Loucy (cell line): ENCODE data around the gene POP5.
"Not testable (repeated sequence)": the region's sequence is repeated elsewhere in the genome, so short reads cannot be mapped to it uniquely, and the experiment has no call there.

Source experiments
- H2AFZ ChIP-seq: fragments of 200-600 bp; sonication (generic); 2 replicates; pipeline ENCODE4 v1.6.0; 2016; ENCODE audit warnings: antibody characterized with exemption, mild to moderate bottlenecking, low read length, moderate library complexity
- H3F3A ChIP-seq: fragments of 200-600 bp; 2 replicates; pipeline ENCODE4 v1.6.0; 2016; ENCODE audit warnings: antibody characterized with exemption, low read depth, mild to moderate bottlenecking
- H3K27me3 ChIP-seq: fragments of 200-600 bp; sonication (generic); 2 replicates; pipeline ENCODE4 v1.6.1; 2014; ENCODE audit warnings: low read length, mild to moderate bottlenecking; ENCODE audit not compliant: insufficient read depth, poor library complexity, severe bottlenecking
- H3K36me3 ChIP-seq: fragments of 200-600 bp; sonication (generic); 2 replicates; pipeline ENCODE4 v1.6.1; 2016; ENCODE audit warnings: low read length; ENCODE audit not compliant: insufficient read depth
- H3K4me1 ChIP-seq: fragments of 200-600 bp; sonication (generic); 2 replicates; pipeline ENCODE4 v1.5.1; 2014; ENCODE audit warnings: low read length, mild to moderate bottlenecking; ENCODE audit not compliant: insufficient read depth, poor library complexity, severe bottlenecking
- H3K4me2 ChIP-seq: fragments of 200-600 bp; sonication (generic); 2 replicates; pipeline ENCODE4 v1.6.0; 2014; ENCODE audit warnings: antibody characterized with exemption, low read length, low read depth, mild to moderate bottlenecking; ENCODE audit not compliant: poor library complexity, severe bottlenecking
- H3K4me3 ChIP-seq: fragments of 200-600 bp; sonication (generic); 2 replicates; pipeline ENCODE4 v1.5.1; 2014; ENCODE audit warnings: low read length, mild to moderate bottlenecking, mixed read lengths; ENCODE audit not compliant: poor library complexity, severe bottlenecking
- H3K79me2 ChIP-seq: fragments of 200-600 bp; sonication (generic); 2 replicates; pipeline ENCODE4 v1.6.1; 2014; ENCODE audit warnings: low read length; ENCODE audit not compliant: insufficient read depth
- H3K9ac ChIP-seq: fragments of 200-600 bp; sonication (generic); 2 replicates; pipeline ENCODE4 v1.6.0; 2014; ENCODE audit warnings: mild to moderate bottlenecking, low read depth, low read length, moderate library complexity; ENCODE audit not compliant: poor library complexity, severe bottlenecking
- H3K9me2 ChIP-seq: fragments of 200-600 bp; sonication (generic); replicated peaks from 2 replicates; pipeline ENCODE4 v1.6.1; 2016; ENCODE audit warnings: low read depth, low read length, mixed read lengths
- H3K9me3 ChIP-seq: fragments of 200-600 bp; sonication (generic); 2 replicates; pipeline ENCODE4 v1.6.1; 2014; ENCODE audit warnings: mild to moderate bottlenecking, antibody characterized with exemption, low read length, low read depth; ENCODE audit not compliant: insufficient read depth
- H4K20me1 ChIP-seq: fragments of 200-600 bp; sonication (generic); 2 replicates; pipeline ENCODE4 v1.6.0; 2014; ENCODE audit warnings: antibody characterized with exemption, low read length, mild to moderate bottlenecking; ENCODE audit not compliant: insufficient read depth, poor library complexity, severe bottlenecking
- CTCF ChIP-seq: fragments of 200-600 bp; sonication (generic); conservative IDR thresholded peaks from 2 replicates; pipeline ENCODE4 v1.5.1; 2014; ENCODE audit warnings: mild to moderate bottlenecking, antibody characterized with exemption, low read length
- EZH2phosphoT487 ChIP-seq: fragments of 200-600 bp; IDR thresholded peaks from 2 replicates; pipeline ENCODE4 v1.6.1; 2018; ENCODE audit warnings: antibody characterized with exemption, mild to moderate bottlenecking, moderate library complexity, borderline replicate concordance

POP5 gene

GRCh38 chr12:120614848-120615247 is 33.6 kb upstream of the POP5 start:
- Histone ChIP-seq H3K4me2 (no peak overlapping the region), H2AFZ (no peak overlapping the region), H3K36me3 (no peaks in the 10 kb centered on the region), H3K4me1 (no peaks in the 10 kb centered on the region), H3F3A (no peaks in the 10 kb centered on the region), H3K79me2 (no peaks in the 10 kb centered on the region), H3K9ac (no peak overlapping the region), H4K20me1 (no peaks in the 10 kb centered on the region), H3K4me3 (no peak overlapping the region), H3K9me3 (no peaks in the 10 kb centered on the region), H3K27me3 (no peaks in the 10 kb centered on the region), H3K9me2 (no peaks in the 10 kb centered on the region)
- TF ChIP-seq EZH2phosphoT487 = no peak
- no peak for TF ChIP-seq CTCF

- not testable (repeated sequence) for H3K4me3 ChIP-seq, H3K27me3 ChIP-seq, H3K79me2 ChIP-seq, H4K20me1 ChIP-seq, H3F3A ChIP-seq, H3K9me3 ChIP-seq, H2AFZ ChIP-seq, H3K4me2 ChIP-seq, H3K36me3 ChIP-seq, H3K9me2 ChIP-seq, H3K4me1 ChIP-seq, H3K9ac ChIP-seq
Observed at GRCh38 chr12:120611534-120611933, 30.3 kb upstream of the POP5 start.

- Histone ChIP-seq H3K9ac (no peak overlapping the region), H3F3A (no peaks in the 10 kb centered on the region), H3K79me2 (no peaks in the 10 kb centered on the region), H3K36me3 (no peaks in the 10 kb centered on the region), H3K9me2 (no peaks in the 10 kb centered on the region), H3K4me2 (no peak overlapping the region), H3K4me3 (no peak overlapping the region), H2AFZ (no peak overlapping the region), H3K9me3 (no peaks in the 10 kb centered on the region), H4K20me1 (no peaks in the 10 kb centered on the region), H3K27me3 (no peaks in the 10 kb centered on the region), H3K4me1 (no peaks in the 10 kb centered on the region)
- TF ChIP-seq CTCF (no peak), EZH2phosphoT487 (no peak)
Observed at GRCh38 chr12:120610560-120610959, 29.4 kb upstream of the POP5 start.

DNA sequence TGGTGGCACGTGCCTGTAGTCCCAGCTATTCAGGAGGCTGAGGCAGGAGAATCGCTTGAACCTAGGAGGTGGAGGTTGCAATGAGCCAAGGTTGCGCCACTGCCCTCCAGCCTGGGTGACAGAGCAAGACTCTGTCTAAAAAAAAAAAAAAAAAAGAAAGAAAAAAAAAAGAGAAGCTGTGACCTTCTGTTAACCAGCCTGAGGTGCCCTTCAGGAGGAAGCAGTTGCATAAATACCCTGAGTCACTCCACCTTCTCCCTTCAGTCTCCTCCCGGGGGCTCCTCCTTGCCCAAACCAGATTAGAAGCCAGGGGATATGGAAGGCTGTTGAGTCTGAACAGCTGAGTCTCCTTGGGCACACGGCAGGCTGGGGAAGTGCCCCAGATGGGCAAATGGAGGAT is 21.2 kb upstream of the POP5 start:
- H3K4me2 ChIP-seq, H3K79me2 ChIP-seq, H3K4me1 ChIP-seq, H3K36me3 ChIP-seq, H3K4me3 ChIP-seq, H3K9ac ChIP-seq, H3F3A ChIP-seq, H3K27me3 ChIP-seq, H3K9me3 ChIP-seq, H4K20me1 ChIP-seq, H3K9me2 ChIP-seq, H2AFZ ChIP-seq: not testable (repeated sequence)
